IPS-NIHi7 (cell line): ENCODE data around the gene RAD1.
A peak's percentile ranks its signal among the peaks of the same experiment; 100 is the strongest.

Experiments
- DNase-seq: peaks from one replicate; pipeline ENCODE4 v3.0.0; 2012; ENCODE audit warnings: mixed read lengths; ENCODE audit errors: extremely low spot score

Gene RAD1

DNA sequence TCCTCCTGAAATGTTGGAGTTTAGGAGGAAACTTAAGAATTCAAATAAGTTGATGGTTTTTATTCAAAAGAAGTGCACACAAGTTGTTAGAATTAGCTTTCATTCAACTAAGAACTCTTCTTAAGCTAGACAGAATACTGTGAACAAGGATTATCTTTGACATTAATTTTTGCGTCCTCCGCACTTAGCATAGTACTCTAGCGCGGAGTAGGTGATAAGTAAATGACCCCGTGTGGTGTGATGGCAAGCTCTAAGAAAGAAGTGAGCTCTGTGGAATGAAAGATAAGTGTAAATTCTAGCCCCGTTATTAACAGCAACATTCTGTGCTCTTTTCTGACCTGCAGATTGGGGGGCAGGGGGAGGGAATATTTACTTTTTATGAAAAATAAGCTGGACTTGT, 1.2 kb upstream of the RAD1 start:
- no peak for DNase-seq

DNA sequence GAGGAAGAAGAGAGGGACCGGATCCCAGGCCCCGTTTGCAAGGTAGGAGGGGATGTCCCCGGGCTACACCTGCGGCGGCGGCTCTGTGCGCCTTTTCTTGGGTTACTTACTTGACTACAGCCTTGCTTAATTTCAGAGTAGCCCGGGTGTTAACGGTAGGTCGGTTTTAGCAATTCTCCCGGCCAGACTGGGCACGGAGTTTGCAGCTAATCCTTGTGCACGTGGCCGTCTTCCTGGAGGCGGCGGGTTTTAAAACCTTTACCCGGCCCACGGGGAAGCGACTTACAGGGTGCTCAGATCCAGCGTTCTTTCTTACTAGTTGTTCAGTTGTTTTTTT, 520 bp upstream of the RAD1 start:
- DNase-seq, result no peak

DNA sequence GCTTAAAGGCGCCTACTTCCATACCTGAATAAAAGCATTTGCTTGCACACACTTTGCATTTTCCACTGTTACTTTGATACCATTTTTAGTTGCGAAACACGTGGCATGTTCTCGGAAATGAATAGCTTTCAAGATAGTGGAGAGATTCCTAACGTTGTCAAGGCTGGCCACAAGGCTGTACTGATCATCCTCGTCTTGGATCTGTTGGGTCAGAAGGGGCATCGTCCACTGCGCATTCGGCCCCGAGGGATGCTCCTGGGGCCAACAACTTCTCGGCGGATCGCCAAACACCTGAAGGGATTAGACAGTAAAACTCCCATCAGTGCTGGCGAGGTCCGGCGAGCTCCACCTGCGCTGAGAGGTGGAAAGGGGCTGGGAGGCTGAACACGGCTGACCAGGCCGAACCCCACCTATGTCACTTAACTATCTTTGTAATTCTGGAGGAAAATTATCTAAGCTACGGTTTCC, 599 bp downstream of the RAD1 start:
- DNase-seq, result peak; percentile 25

DNA sequence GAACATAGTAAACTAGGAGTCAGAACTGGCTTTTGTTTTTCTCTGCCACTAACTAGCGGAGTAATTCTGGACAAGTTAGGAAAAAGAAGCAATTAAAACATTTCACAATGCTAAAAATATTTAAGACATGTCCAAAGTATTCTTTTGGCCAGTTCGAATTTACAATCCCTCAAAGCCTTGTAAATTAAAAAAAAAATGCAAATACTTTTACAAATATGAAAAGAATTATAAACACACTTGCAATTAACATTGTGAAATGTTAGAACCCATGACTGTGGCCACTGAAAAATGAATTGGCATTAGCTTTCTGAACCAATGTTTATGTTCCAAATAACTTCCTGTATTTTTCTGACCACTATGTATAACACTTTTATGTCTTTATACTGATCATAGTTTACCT, 2.2 kb downstream of the RAD1 start:
- DNase-seq, result no peak

DNA sequence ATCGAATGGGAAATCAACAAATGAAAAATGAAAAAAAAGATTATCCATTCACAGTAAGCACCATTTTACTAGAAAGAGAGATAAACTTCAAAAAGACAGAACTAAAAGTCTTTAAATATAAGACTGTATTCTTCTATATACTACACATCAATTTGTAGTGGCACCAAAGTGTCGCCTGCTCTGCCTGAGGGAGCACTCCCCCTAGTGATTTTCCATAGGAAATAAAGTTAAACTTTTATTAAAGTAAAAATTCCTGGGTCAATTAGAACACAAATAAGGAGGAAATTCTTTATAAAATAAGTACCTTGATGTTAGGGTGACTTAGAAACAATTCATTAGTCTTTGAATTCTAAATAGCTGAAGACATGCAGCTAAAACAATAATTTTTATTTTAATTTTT, 9.7 kb downstream of the RAD1 start:
- no peak for DNase-seq

DNA sequence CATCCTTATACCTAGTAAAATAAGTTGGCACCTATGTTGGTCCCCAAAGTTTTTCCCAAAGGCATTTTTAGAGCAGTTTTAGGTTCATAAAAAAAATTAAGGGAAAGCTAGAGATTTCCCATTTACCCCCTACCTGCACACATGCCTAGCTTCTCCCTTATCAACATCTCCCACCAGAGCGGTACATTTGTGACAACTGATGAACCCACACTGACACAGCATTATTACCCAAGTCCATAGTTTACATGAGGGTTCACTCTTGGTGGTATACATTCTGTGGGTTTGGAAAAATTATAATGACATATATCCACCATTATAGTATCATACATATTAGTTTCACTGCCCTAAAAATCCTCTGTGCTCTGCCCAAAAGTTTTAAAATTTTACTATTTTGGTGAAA, 12.0 kb downstream of the RAD1 start:
- no peak for DNase-seq

DNA sequence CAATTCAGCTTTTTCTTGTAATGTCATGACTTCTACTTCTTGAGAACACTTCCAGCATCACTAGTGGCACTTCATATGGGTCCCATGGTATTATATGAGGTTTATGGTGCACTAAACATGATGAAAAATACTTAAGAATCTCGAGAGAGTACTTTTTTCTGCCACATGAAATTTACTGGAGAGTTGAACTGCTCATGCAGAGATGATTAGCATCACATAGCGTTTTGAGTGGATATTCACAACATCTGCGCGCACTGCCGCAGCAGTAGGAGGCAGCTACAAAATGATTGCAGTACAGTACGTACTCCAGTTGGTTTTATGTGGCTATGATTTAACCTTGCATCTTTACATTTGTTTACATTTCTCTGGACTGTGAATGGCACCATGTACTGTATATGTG, 14.7 kb downstream of the RAD1 start:
- no peak for DNase-seq

DNA sequence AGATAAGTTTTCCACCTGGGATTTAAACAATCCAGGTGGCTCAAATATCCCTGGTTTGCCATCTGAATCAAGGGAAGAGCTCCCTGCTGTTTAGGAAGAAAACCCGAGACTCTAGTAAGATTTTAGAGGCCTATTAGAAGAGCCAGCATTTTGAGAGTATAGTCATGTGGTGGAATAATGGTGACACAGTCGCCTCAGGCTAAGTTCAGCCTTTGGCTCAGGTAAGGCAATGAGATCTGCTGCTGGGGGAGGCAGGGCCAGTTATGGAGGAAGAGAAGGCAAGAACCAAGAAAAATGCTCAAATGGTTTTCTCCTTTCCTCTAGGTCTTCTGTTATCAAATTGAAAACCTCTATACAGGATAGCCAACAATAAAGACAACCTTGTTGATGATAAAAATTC, 16.2 kb downstream of the RAD1 start:
- DNase-seq, result no peak

DNA sequence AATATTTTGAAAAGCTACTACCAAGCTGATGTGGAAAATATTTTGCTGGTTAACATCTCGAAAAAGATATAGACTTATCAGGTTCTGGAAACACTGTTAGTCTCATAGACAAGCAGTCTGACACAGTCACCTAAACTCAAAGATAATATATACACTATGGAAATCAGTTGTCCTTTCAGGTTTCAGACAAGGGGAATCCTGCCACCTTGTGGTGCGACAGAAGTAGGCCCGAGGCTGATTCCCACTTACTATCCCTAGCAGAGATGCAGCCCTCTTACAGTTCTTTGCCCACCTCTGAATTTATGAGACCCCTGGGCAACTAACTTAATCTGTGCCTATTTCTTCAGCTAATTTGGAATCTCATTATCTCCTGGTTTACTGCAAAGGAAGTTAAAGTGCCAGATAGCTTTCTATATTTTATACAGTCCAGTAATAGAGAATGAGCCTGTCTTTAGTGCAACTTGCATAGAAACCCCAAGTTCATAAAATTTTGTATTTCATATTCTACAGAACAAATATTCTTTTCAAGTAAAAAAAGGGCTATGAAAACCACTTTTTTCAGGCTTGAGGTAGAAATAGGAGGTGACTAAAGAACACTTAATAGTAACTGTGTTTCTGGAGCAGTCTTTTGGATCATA, 16.9 kb downstream of the RAD1 start:
- peak; percentile 72 for DNase-seq

DNA sequence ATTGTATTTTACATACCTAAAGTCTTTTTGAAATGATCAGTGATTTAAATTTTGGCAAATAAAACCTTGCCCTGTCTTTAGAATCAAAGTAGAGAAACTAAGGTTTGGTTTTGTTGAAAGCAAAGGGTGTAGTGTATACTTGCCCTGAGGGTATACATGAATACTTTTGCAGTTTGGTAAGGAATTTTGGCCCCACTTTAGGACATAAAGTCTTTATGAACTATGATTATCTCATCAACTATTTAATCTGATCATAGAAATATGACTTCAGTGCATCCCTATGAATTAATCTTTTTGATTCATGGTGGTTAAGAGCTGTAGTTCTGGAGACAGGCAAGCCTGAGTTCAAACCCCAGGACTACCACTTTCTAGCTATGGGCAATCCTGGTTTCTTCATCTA, 17.7 kb downstream of the RAD1 start:
- no peak for DNase-seq

DNA sequence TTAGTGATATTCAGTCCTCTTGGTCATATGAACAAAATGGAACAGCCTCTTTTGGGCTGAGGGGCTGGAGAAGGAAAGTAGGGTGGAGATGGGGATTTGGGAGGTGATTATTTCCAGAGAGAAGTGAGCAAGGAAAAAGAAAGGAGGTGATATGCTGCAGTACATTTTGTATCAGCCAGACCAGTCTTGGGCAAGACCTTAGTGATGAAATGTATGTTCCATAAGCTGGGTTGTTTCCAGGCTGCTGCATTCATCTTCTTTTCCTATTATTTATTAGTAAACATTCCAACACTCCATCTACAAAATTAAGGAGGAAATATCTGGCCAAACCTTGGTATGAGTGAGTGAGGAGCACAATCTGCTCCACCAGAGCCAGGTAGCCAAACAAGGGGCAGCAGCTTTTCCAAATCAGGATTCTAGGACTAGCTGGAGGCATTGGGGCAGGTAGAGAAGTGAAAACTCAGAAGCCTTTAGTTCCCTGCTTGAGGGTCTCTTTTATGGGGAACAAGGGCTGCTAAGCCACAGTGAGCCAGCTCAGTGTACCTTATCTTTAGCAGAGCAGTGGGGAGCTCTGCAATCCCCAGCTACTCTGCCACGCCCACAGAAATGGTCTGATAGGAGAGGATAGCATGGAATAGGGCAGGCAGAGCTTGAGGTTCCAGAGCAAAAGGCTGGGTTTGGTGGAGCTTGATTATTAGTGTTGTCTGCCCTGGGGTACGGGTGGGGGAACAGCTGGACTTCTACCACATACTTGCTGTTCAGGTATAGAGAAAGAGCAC, 19.5 kb downstream of the RAD1 start:
- DNase-seq, result no peak

DNA sequence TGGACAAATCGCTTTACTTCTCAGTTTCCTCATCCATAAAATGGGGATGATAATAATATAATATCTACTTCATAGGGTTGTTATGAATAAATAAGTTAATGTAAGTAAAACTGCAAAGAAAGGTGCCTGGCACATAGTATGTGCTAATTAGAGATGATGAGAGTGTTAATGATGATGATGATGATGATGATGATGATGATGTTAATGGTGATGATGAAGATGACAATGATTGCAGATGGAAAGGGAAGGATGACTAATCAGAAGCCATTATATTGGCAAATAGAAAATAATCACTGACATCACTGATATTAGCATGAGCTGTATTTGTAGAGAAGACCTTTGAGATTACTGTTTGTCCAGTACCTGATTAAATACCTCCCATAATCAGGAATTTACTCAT, 20.6 kb downstream of the RAD1 start:
- no peak for DNase-seq

DNA sequence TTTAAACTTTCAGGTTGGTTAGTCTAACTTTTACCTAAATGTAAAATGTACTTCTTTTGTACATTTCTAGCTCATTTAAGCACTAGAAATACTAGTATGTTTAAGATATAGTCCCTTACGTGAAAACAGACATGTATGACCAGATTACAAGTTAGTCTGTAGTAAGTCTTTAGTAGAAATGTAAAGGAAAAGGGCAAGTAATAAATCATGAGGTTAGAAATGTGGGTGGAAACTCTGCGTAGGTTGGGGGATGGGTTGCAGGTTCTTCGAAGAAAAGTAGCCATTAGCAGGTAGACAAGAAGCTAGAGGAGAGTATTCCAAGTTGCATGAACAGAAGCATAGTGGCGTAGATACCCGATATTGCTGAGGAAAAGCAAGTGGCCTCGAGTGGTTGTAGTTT, 22.9 kb downstream of the RAD1 start:
- DNase-seq, result no peak

DNA sequence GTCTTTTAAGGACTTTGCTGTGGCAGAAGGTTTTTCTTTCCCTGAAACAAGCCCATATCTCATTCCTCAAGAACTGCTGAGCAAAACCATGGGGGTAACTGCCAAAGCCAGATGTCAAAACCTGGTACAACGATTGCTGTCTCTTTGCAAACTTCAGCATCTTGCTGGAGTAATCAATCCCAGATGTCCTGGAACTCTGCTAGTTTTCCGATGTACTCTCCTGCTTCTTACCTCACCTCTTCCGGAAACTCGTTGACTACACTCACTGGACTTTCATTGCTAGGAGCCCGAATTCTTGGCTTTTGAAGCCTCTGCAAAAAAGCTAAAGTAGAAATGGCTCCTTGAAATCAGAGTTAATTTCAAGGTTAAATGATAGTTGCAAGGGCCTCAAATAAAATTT, 23.3 kb downstream of the RAD1 start:
- no peak for DNase-seq

DNA sequence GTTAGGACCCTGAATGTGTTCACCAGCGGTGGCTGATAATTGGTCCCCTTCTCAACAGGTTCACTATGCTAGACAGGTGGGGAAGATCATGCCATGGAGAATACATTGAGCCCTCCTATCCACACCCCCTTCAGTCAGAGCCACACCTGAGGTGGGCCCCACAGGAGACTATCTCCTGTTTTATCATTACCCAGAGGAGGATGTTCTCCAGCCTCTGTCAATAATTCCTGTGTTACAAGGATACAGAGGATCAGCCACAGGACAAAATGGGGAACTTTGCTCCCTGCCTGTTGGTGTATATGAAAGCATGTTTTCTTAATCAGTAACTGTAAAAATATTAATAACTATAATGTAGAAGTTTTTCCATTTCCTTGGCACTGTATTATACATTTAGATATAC, 25.9 kb downstream of the RAD1 start:
- no peak for DNase-seq

DNA sequence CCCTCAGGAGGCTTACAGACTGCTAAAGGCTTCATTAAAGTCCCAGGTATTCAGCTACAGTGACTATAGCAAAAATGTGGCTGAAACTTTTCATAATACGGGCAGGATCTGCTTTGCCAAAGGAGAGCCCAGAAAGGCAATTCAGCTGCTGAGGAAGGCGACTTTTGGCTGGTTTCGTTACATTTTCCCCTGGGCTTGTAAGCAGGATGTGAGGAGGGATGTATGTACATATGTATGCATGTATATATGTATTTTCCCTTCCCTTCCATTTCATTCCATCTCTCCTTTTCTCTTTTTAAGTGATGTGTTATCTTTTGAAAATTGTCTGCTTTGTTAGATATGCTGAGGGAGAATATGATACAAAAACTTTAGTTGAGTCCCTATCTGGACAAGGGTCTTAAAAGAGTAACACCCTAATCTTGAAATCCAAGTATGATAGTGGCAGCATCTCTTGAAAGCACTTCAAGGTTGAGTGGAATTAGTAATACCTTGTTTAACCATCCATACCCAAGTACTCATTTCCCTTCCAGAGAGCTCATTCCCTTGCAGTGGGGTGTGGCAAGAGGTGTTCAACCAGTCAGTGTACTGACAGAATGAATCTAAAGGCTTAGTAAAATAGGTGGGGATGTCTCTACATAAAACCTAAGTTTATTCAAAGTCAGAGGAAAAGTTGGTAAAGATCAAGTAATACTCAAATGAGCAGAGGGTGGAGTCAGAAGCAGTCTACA, 28.7 kb downstream of the RAD1 start:
- no peak for DNase-seq

DNA sequence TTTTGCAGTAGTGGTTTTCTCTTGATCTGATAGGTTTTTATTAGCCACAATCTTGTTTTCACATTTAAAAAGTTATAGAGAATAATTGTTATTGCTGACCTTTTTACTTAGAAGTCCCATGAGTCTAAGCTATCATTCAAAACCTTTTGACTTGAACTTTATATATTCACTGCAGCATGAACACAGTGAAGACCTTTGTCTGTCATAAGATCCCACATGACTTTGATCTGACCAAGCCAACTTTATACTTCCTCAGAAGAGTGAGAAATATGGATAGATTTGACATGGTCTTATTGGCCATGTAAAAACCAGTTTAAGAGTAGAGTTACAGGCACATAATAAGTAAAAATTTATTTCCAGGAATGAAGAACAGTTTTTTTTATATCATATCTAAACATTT, 34.1 kb downstream of the RAD1 start:
- DNase-seq, result no peak

DNA sequence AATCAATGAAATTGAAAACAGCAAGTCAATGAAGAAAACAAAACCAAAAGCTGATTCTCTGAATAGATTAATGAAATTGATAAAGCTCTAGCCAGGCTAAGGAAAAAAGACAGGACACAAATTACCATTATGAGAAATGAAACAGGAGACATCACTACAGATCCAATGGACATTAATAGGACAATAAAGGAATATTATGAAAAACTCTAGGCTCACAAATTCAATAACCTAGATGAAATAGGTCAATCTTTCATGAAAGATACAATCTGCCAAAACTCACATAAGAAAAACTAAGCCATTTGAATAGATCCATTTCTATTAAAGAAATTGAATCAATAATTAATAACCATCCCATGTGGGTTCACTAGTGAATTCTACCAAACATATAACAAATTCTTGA, 39.0 kb downstream of the RAD1 start:
- DNase-seq, result no peak

DNA sequence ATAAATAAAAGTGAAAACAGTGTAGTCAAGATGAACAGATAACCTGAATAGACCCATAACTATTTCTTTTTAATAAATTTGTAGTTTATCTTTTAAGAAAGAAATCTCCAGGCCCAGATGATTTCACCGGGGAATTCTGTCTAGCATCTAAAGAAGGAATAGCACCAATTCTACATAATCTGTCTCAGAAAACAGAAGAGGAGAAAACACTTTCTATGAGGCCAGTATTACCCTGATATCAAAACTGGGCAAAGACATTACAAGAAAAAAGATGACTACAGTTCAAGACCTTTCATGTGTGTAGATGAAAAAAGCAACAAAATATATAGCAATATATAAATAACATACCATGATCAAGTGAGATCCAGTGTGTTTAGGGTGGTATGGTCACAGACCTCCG, 44.9 kb downstream of the RAD1 start:
- no peak for DNase-seq

DNA sequence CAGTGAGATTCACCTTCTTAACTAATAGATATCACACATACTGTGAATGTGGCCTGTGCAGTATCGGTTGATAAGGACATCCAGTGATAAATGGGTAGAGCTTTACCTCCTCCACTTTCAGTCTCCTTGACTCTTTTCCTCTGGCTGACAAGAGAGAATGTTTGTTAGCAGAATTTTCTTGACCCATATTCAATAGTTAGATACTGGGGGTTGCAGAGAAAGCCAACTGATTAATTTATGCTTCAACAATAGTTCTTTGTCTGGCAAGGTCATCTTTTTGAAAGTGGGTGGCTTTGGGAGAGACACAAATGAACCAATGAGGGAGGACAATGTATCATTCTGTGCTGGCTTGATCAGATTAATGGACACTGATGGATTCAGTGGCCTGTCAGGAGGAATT, 46.0 kb downstream of the RAD1 start:
- no peak for DNase-seq

DNA sequence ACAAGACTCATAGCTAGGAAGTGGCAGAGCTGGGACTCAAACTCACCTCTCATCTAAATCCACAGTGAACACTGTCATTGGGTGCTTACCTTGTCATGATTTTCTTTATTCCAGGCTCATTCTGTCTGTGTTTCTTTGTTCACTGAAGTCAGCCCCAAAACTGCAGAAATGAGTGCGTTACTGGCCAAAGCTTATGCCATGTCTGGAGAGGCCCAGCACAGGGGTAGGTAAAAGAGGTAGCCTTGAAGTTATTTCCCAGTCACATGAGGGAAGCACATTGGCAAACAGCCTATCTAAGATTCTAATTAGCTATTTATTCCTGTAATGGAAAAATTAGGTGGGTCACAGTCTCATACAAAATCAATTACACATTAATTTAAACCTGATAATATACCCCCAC, 46.5 kb downstream of the RAD1 start:
- DNase-seq, result no peak

DNA sequence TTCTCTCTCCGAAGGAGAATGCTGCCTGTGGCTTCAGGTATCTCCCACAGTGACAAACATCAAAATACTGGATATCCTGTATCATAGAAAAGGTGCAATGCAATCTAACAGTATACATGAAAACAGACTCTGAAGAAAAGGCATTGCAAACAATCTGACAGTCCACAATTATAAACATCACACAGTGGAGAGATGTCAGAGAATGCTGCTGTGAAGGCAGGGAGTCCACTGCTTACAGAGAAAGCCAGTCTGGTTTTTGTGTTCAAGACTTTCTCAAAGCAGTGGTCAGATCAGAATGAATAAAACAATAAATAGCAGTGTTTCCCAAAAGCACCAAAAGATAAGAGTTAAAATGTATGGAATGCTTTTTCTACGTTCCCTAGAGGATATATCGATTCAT, 47.6 kb downstream of the RAD1 start:
- DNase-seq, result no peak

DNA sequence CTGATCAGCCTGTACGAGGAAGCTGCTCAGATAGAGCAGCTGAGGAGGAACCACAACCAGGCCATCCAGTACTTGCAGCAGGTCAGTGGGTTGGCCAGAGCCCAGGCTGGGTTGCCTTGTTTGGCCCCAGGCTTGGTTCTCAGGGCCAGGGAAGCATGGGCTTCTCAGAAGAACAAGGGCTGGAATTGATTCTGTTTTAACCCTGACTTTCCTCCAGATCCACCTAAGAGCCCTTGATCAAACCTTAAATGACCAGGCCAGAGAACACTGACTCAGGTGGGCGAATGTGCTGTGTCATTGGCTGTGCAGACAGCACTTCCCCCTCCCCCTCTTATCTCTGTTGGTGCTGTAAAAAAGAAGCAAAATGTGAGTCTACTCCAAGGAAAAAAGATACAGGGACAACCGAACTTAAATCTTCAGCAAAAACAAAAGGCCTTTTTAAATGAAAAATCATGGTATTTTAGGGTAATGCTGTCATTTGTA, 48.3 kb downstream of the RAD1 start:
- DNase-seq, result peak; percentile 31
